PC-3 (cell line): ENCODE data around the gene HMX3. TPM values are rescaled to one million over a fixed set of nuclear protein-coding genes. Genes with fewer than 3 reads are reported as not detected.

ENCODE experiments used
- ATAC-seq: fragments of 200-7000 bp; cut with Tn5 transposase; 2 replicates; pipeline ENCODE4 v1.9.1; 2020; ENCODE audit warnings: mild to moderate bottlenecking, moderate library complexity
- BruUV-seq: library from RNA; stranded (reverse); fragments of 400-500 nt; replicated peaks from 2 replicates; lab custom pipeline; 2021; lab: Mats Ljungman, UMichigan
- CTCF ChIA-PET: fragments of 300-600 bp; sonication (Branson Sonifier 250); formaldehyde crosslinking; loops from one replicate; lab custom pipeline; 2022; ENCODE audit warnings: antibody characterized with exemption; lab: Charles Lee
- POLR2A ChIA-PET: fragments of 300-600 bp; sonication (Branson Sonifier 250); formaldehyde crosslinking; loops from one replicate; lab custom pipeline; 2022; ENCODE audit warnings: antibody characterized with exemption; ENCODE audit not compliant: unreplicated experiment; lab: Charles Lee
- DNase-seq: peaks from one replicate; pipeline ENCODE4 v3.0.0-alpha.2; 2015
- H2AFZ ChIP-seq: fragments of 300-600 bp; sonication (generic); 2 replicates; pipeline ENCODE4 v1.6.0; 2016; ENCODE audit warnings: antibody characterized with exemption, low read length
- H3F3A ChIP-seq: fragments of 300-600 bp; sonication (generic); one replicate; pipeline ENCODE4 v1.6.0; 2017; ENCODE audit warnings: antibody characterized with exemption, low read length, control low read depth, mild to moderate bottlenecking; ENCODE audit not compliant: unreplicated experiment
- H3K27ac ChIP-seq: fragments of 300-600 bp; sonication (generic); 2 replicates; pipeline ENCODE4 v1.5.1; 2016; ENCODE audit warnings: mild to moderate bottlenecking, low read length
- H3K27me3 ChIP-seq: fragments of 300-600 bp; sonication (generic); 2 replicates; pipeline ENCODE4 v1.6.1; 2016; ENCODE audit warnings: low read length, mixed read lengths
- H3K36me3 ChIP-seq: fragments of 300-600 bp; sonication (generic); 2 replicates; pipeline ENCODE4 v1.6.1; 2016; ENCODE audit warnings: low read depth, mixed run types, low read length, mixed read lengths
- H3K4me1 ChIP-seq: fragments of 300-600 bp; sonication (generic); 2 replicates; pipeline ENCODE4 v1.5.1; 2016; ENCODE audit warnings: low read length; ENCODE audit not compliant: insufficient read depth
- H3K4me2 ChIP-seq: fragments of 300-600 bp; sonication (generic); 2 replicates; pipeline ENCODE4 v1.6.0; 2016; ENCODE audit warnings: low read length
- H3K4me3 ChIP-seq: fragments of 300-600 bp; sonication (generic); 2 replicates; pipeline ENCODE4 v1.5.1; 2016; ENCODE audit warnings: mild to moderate bottlenecking, low read length, mixed read lengths
- H3K79me2 ChIP-seq: fragments of 300-600 bp; sonication (generic); 2 replicates; pipeline ENCODE4 v1.6.1; 2017; ENCODE audit warnings: low read length, mixed read lengths
- H3K9ac ChIP-seq: fragments of 300-600 bp; sonication (generic); 2 replicates; pipeline ENCODE4 v1.6.0; 2016; ENCODE audit warnings: mild to moderate bottlenecking, low read length
- H3K9me2 ChIP-seq: fragments of 300-600 bp; sonication (generic); replicated peaks from 2 replicates; pipeline ENCODE4 v1.6.1; 2016; ENCODE audit warnings: mixed run types, low read length, mixed read lengths
- H3K9me3 ChIP-seq: fragments of 300-600 bp; sonication (generic); 2 replicates; pipeline ENCODE4 v1.6.1; 2016; ENCODE audit warnings: low read length, mixed read lengths
- H4K20me1 ChIP-seq: fragments of 300-600 bp; sonication (generic); 2 replicates; pipeline ENCODE4 v1.6.1; 2016; ENCODE audit warnings: low read length, mixed read lengths
- CTCF ChIP-seq: fragments of 300-600 bp; sonication (generic); conservative IDR thresholded peaks from 2 replicates; pipeline ENCODE4 v1.5.1; 2017; ENCODE audit warnings: antibody characterized with exemption, low read depth, mild to moderate bottlenecking, low read length
- EZH2 ChIP-seq: fragments of 300-600 bp; sonication (generic); IDR thresholded peaks from one replicate; pipeline ENCODE4 v1.6.1; 2017; ENCODE audit warnings: antibody characterized with exemption, mild to moderate bottlenecking, low read length; ENCODE audit not compliant: unreplicated experiment
- EZH2phosphoT487 ChIP-seq: fragments of 300-600 bp; sonication (generic); IDR thresholded peaks from 2 replicates; pipeline ENCODE4 v1.6.1; 2018; ENCODE audit warnings: mild to moderate bottlenecking, antibody characterized with exemption, low read length, borderline replicate concordance
- intact Hi-C: fragments of 100-400 bp; cut with micrococcal nuclease; formaldehyde crosslinking; loops from 2 replicates; pipeline ENCODE4 v1.9.0; 2023
- total RNA-seq: library from RNA; depleted of rRNA; stranded (reverse); fragments of >200 nt; gene quantifications from 2 replicates; pipeline ENCODE4 v1.2.3, GENCODE V29; 2014

The HMX3 gene
- total RNA-seq, 1 experiment from 2014 or later, result 0.51 TPM

DNA sequence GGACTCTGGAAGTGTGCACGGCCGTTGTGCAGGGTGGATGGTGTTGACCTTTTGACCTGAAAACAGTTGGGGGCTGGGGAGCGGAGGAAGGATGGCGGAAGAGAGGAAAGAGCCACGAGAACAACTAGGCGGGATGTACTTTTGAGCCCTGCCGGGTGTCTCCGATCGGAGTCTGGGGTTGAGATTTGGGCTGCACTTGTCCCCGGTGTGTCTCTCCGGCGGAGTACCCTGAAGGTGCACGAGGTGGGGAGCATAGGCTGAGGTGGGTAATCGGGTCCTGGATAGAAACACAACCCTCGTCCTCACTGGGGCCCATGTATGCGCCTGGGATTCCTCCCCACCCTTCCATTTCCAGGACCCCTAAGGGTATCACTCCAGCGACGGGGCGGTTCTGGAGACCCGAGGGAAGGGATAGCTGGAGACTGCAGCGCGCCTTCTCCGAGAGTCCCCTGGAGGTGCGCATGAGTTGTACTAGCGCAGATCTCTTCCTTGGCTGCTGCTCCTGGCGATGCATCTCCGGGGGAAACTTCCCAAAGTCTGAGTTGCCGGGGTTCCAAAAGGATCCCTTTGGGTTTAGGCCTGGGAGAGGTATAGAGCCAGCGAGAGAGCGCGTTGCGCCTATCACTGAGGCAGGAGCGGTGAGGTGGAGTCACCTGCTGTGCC lies 7.5 kb downstream of the HMX3 start:
- Histone ChIP-seq H4K20me1 (no peaks in the 10 kb centered on the region), H2AFZ (no peak overlapping the region), H3K79me2 (no peaks in the 10 kb centered on the region), H3K4me2 (no peak overlapping the region), H3K4me3 (no peak overlapping the region), H3K36me3 (no peaks in the 10 kb centered on the region), H3K27me3 (peaks cover 39% of the 10 kb centered on the region), H3K9me2 (no peaks in the 10 kb centered on the region), H3K27ac (no peak overlapping the region), H3K9me3 (no peaks in the 10 kb centered on the region), H3F3A (no peaks in the 10 kb centered on the region), H3K9ac (no peak overlapping the region), H3K4me1 (0 out of 2 replicates have a peak, but pooled peaks cover 6% of the 10 kb centered on the region)
- CTCF ChIA-PET, result no interaction called here
- ATAC-seq, result no peak
- no peak for DNase-seq
- no TSS peak for BruUV-seq
- TF ChIP-seq EZH2 (no peak), EZH2phosphoT487 (no peak), CTCF (no peak)
- intact Hi-C loops, result no loop called here
- POLR2A ChIA-PET, result no interaction called here

- DNase-seq, result no peak
- Histone ChIP-seq H2AFZ (no peak overlapping the region), H3K9me3 (no peaks in the 10 kb centered on the region), H4K20me1 (no peaks in the 10 kb centered on the region), H3K36me3 (no peaks in the 10 kb centered on the region), H3K27me3 (peaks cover 35% of the 10 kb centered on the region), H3K4me3 (no peak overlapping the region), H3K4me1 (0 out of 2 replicates have a peak, but pooled peaks cover 6% of the 10 kb centered on the region), H3K9ac (no peak overlapping the region), H3K4me2 (no peak overlapping the region), H3K79me2 (no peaks in the 10 kb centered on the region), H3F3A (no peaks in the 10 kb centered on the region), H3K9me2 (no peaks in the 10 kb centered on the region), H3K27ac (no peak overlapping the region)
- intact Hi-C loops, result no loop called here
- no TSS peak for BruUV-seq
- no peak for ATAC-seq
- ChIA-PET CTCF (no interaction called here), POLR2A (no interaction called here)
- TF ChIP-seq CTCF (no peak), EZH2 (no peak), EZH2phosphoT487 (no peak)
Measured at GRCh38 chr10:123143825-123144168, 8.0 kb downstream of the HMX3 start.
